Measurements from ENCODE around the gene SULT6B1. TPM values are rescaled to one million over a fixed set of nuclear protein-coding genes. Genes with fewer than 3 reads are reported as not detected.

The SULT6B1 gene
- total and polyA plus RNA-seq, 2 donors from 2014 or later = not detected

GRCh38 chr2:37203708-37204107 is 15.2 kb upstream of the SULT6B1 start:
- H3K4me3 ChIP-seq (ENCODE audit: low read length in 3 of 3) = no peak overlapping the region
- H3K9me3 ChIP-seq (ENCODE audit: control insufficient read depth in 2 of 3, insufficient read depth in 1 of 3, low read length in 3 of 3) = peaks cover 0 to 15% (median 9%) of the 10 kb centered on the region in 3 donors
- peaks cover 15 to 32% (median 29%) of the 10 kb centered on the region in 3 donors for H3K36me3 ChIP-seq (ENCODE audit: control insufficient read depth in 2 of 3, insufficient read depth in 3 of 3, low read length in 3 of 3)
- no peak for TF ChIP-seq CTCF (IDR thresholded peaks at IDR 0.05; ENCODE audit: borderline replicate concordance, extremely low read depth, insufficient read depth)
- no peak overlapping the region for H3K9ac ChIP-seq (ENCODE audit: low read length in 3 of 3)
- FAIRE-seq (no peak), DNase-seq (no peak)
- no peaks in the 10 kb centered on the region for H3K4me1 ChIP-seq (ENCODE audit: control insufficient read depth in 2 of 3, insufficient read depth in 2 of 3, low read depth in 1 of 3, low read length in 3 of 3)
- H3K27ac ChIP-seq (ENCODE audit: low read depth in 2 of 2, low read length in 2 of 2) = no peak overlapping the region
- intact Hi-C loops (cut with DNase I) = no loop called here
- no peaks in the 10 kb centered on the region for H3K27me3 ChIP-seq (ENCODE audit: control insufficient read depth, insufficient read depth, low read length)

GRCh38 chr2:37201766-37202165 is 13.3 kb upstream of the SULT6B1 start:
- Histone ChIP-seq H3K36me3 (ENCODE audit: control insufficient read depth in 2 of 3, insufficient read depth in 3 of 3, low read length in 3 of 3) (peaks cover 15 to 21% (median 21%) of the 10 kb centered on the region in 3 donors), H3K9me3 (ENCODE audit: control insufficient read depth in 2 of 3, insufficient read depth in 1 of 3, low read length in 3 of 3) (peaks cover 0 to 9% (median 9%) of the 10 kb centered on the region in 3 donors), H3K9ac (ENCODE audit: low read length in 3 of 3) (no peak overlapping the region), H3K27ac (ENCODE audit: low read depth in 2 of 2, low read length in 2 of 2) (no peak overlapping the region), H3K27me3 (ENCODE audit: control insufficient read depth, insufficient read depth, low read length) (no peaks in the 10 kb centered on the region), H3K4me1 (ENCODE audit: control insufficient read depth in 2 of 3, insufficient read depth in 2 of 3, low read depth in 1 of 3, low read length in 3 of 3) (peaks cover 0 to 4% (median 0%) of the 10 kb centered on the region in 3 donors), H3K4me3 (ENCODE audit: low read length in 3 of 3) (no peak overlapping the region)
- FAIRE-seq (no peak), DNase-seq (no peak)
- intact Hi-C loops (cut with DNase I) = no loop called here
- TF ChIP-seq CTCF (IDR thresholded peaks at IDR 0.05; ENCODE audit: borderline replicate concordance, extremely low read depth, insufficient read depth) = no peak

GRCh38 chr2:37201208-37201607 is 12.7 kb upstream of the SULT6B1 start:
- H3K36me3 ChIP-seq (ENCODE audit: control insufficient read depth in 2 of 3, insufficient read depth in 3 of 3, low read length in 3 of 3) = peaks cover 11 to 16% (median 16%) of the 10 kb centered on the region in 3 donors
- no peak for TF ChIP-seq CTCF (IDR thresholded peaks at IDR 0.05; ENCODE audit: borderline replicate concordance, extremely low read depth, insufficient read depth)
- no peak for FAIRE-seq

GRCh38 chr2:37198681-37199065 is 10.2 kb upstream of the SULT6B1 start:
- no peak overlapping the region for H3K27ac ChIP-seq (ENCODE audit: low read depth in 2 of 2, low read length in 2 of 2)
- H3K9me3 ChIP-seq (ENCODE audit: control insufficient read depth in 2 of 3, insufficient read depth in 1 of 3, low read length in 3 of 3) = peaks cover 0 to 2% (median 0%) of the 10 kb centered on the region in 3 donors
- DNase-seq (no peak), FAIRE-seq (no peak)
- intact Hi-C loops (cut with DNase I) = no loop called here
- TF ChIP-seq CTCF (IDR thresholded peaks at IDR 0.05; ENCODE audit: borderline replicate concordance, extremely low read depth, insufficient read depth) = no peak
- peaks cover 0 to 4% (median 0%) of the 10 kb centered on the region in 3 donors for H3K4me1 ChIP-seq (ENCODE audit: control insufficient read depth in 2 of 3, insufficient read depth in 2 of 3, low read depth in 1 of 3, low read length in 3 of 3)
- no peak overlapping the region for H3K4me3 ChIP-seq (ENCODE audit: low read length in 3 of 3)
- H3K9ac ChIP-seq (ENCODE audit: low read length in 3 of 3) = no peak overlapping the region
- H3K36me3 ChIP-seq (ENCODE audit: control insufficient read depth in 2 of 3, insufficient read depth in 3 of 3, low read length in 3 of 3) = peaks cover 8 to 10% (median 9%) of the 10 kb centered on the region in 3 donors
- no peaks in the 10 kb centered on the region for H3K27me3 ChIP-seq (ENCODE audit: control insufficient read depth, insufficient read depth, low read length)

More at GRCh38 chr2:37201208-37201607, 12.7 kb upstream of the SULT6B1 start:
- Histone ChIP-seq H3K4me3 (ENCODE audit: low read length in 3 of 3) (no peak overlapping the region), H3K4me1 (ENCODE audit: control insufficient read depth in 2 of 3, insufficient read depth in 2 of 3, low read depth in 1 of 3, low read length in 3 of 3) (peaks cover 0 to 4% (median 0%) of the 10 kb centered on the region in 3 donors), H3K9me3 (ENCODE audit: control insufficient read depth in 2 of 3, insufficient read depth in 1 of 3, low read length in 3 of 3) (peaks cover 0 to 7% (median 4%) of the 10 kb centered on the region in 3 donors), H3K9ac (ENCODE audit: low read length in 3 of 3) (no peak overlapping the region), H3K27me3 (ENCODE audit: control insufficient read depth, insufficient read depth, low read length) (no peaks in the 10 kb centered on the region), H3K27ac (ENCODE audit: low read depth in 2 of 2, low read length in 2 of 2) (no peak overlapping the region)
- DNase-seq = no peak
- intact Hi-C loops (cut with DNase I) = no loop called here
